ENCODE data around the gene LPO.

LPO gene

DNA sequence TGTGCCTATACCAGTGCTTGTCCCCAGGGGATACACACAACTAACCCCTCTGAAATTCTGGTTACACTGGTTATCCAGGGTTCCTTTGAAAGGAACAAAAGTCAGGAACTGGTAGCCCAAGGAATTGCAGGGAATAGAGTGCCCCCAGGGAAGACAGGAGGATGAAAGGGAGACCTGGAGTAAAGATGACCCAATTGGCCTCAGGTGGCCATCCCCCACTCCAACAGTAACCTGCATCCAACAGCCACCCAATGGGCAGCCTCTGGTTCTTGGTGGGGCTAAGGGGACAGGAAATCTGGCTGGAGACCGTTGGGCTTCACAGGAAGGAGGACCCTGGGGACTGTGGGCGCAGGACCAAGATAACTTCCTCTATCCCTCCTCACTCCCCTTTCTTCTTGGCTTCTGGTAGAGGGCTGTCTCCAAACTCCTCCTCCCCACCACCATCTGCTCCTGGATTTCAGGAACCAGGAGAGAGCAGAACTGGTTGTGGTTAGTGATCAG, 43.2 kb downstream of the LPO start:
- no peak overlapping the region for H3K4me3 ChIP-seq (replicated peaks; ENCODE audit: low read depth, low read length)
- TF ChIP-seq, protein P1, sequence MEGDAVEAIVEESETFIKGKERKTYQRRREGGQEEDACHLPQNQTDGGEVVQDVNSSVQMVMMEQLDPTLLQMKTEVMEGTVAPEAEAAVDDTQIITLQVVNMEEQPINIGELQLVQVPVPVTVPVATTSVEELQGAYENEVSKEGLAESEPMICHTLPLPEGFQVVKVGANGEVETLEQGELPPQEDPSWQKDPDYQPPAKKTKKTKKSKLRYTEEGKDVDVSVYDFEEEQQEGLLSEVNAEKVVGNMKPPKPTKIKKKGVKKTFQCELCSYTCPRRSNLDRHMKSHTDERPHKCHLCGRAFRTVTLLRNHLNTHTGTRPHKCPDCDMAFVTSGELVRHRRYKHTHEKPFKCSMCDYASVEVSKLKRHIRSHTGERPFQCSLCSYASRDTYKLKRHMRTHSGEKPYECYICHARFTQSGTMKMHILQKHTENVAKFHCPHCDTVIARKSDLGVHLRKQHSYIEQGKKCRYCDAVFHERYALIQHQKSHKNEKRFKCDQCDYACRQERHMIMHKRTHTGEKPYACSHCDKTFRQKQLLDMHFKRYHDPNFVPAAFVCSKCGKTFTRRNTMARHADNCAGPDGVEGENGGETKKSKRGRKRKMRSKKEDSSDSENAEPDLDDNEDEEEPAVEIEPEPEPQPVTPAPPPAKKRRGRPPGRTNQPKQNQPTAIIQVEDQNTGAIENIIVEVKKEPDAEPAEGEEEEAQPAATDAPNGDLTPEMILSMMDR (IDR thresholded peaks at IDR 0.05; ENCODE audit: low read length, missing control alignments) = no peak
- no peak for DNase-seq (ENCODE audit: low read depth)

DNA sequence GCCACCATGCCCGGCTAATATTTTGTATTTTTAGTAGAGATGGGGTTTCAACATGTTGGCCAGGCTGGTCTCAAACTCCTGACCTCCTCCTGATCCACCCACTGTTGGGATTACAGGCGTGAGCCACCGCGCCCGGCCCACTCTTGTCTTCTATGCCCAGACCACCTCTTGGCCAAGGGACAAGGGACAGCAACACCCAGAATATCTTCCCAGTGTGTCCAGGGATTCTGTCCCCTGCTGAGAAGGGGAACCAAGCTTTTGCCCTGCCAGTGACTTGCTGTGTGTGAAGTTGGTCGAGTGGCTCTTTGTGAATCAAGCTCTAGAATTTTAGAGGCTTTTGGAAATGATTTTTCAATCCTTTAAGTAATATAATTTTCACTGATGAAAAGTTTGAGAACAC, 44.1 kb downstream of the LPO start:
- no peak for DNase-seq (ENCODE audit: low read depth)
- H3K4me3 ChIP-seq (replicated peaks; ENCODE audit: low read depth, low read length) = no peak overlapping the region
- TF ChIP-seq, protein P1 (IDR thresholded peaks at IDR 0.05; ENCODE audit: low read length, missing control alignments) = no peak

DNA sequence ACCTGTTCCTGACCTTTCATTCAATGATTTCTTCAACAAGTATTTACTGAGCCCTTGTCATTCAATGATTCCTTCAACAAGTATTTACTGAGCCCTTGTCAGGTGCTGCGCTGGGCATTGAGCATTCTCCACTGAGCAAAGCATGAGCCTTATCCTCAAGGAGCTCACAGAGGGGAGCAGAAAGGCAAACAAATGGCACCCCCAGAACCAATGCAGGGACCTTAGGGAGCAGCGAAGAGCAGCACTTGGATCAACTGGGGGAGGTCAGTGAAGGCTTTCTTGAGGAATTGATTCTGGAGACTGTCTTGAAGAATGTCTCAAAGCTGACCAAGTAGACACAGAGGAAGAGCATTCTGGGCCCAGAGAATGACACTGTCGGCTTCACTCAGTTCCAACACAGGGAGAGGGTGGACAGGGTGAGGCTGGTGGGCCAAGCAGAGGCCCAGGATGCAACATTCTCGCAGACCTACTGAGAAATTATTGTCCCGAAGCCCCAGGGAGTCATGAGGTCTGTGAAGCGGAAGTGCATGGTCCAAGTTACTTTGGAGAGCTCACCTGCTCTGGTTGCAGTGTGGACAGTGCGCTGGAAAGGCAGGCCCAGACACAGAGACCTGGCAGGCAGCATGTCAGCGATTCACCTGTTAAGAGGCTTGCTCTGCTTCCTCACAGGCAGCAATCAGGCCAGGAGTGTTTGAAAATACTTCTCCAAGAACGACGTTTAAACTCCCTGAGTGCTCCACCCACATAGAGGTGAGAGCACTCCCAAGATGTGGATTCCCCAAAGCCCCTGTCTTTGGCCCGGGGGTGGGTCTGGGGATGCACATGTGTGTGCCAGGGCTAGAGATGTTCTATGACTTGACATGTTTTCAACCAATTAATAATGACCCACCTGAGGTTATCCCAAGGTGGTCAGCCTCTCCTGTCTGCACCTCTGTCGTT, 45.6 kb downstream of the LPO start:
- no peak overlapping the region for H3K4me3 ChIP-seq (replicated peaks; ENCODE audit: low read depth, low read length)
- TF ChIP-seq, protein P1 (IDR thresholded peaks at IDR 0.05; ENCODE audit: low read length, missing control alignments) = no peak
- DNase-seq (ENCODE audit: low read depth) = no peak

DNA sequence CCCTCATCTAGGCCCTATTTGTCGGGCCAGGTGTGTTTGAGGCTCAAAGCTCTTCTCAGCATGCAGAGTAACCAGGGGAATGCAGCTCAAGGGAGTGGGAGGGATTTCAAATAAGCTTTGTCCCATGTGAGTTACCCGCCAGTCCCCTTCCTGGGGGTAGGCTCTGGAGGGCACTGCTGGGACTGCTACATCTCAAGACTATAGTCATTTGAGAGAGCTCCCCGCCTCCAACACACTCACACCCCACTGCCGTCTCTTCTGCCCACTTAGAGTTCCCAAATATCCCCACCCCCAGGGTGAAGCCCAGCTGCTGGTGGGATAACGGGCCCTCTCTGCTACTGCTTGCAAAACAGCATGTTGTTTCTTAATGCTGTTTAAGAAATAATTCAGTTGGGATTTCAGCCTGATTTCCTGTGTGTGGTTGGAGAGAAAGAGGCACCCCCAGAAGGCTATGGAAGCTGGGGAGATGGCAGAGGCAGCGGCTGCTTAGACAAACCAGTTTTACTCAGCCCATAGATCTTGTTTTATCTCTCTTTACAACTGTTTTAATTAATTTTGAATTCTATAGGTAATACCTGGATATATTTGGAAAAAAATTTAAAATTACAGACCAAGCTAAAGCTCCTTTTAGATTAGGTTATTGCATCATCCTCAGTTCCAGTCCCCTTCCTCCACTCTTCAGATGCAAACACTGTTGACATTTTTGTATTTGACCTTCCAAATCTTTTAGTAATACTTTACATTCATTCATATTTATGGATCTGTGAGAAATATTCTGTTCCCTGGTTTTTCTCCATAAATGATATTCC, 46.4 kb downstream of the LPO start:
- TF ChIP-seq, protein P1 (IDR thresholded peaks at IDR 0.05; ENCODE audit: low read length, missing control alignments) = no peak
- no peak for DNase-seq (ENCODE audit: low read depth)
- H3K4me3 ChIP-seq (replicated peaks; ENCODE audit: low read depth, low read length) = no peak overlapping the region

DNA sequence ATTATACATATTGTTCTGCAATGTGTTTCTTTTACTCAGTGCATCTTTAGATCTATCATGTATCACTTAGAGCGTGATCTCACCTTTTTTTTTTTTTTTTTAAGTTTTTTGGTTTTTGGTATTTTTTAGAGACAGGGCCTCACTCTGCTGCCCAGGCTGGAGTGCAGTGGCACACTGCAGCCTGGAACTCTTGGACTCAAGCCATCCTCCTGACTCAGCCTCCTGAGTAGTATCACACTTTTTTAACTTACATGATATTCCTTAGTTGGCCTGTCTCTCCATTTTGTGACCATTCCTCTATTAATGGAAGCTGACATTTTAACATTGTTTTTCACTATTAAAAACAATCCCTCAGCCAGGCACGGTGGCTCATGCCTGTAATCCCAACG, 47.0 kb downstream of the LPO start:
- TF ChIP-seq, protein P1 (IDR thresholded peaks at IDR 0.05; ENCODE audit: low read length, missing control alignments) = no peak
- DNase-seq (ENCODE audit: low read depth) = peak; percentile 11
- H3K4me3 ChIP-seq (replicated peaks; ENCODE audit: low read depth, low read length) = no peak overlapping the region

DNA sequence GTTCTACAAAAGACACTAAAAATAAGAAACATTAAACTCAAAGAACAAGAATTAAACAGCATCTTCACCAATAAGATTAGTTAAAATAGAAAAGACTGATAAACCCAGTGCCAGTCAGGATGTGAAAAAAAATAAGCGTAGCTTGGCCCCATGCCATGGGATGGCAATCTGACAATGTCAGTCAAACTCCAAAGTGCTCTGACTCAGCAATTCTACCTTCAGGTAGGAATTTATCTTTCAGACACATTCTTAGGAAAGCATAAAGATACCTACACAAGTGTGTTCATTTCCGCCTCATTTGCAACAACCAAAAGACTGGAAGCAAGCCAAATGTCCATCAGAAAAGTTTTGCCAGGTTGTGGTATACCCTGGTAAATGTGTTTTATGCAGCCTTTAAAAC, 51.5 kb downstream of the LPO start:
- no peak for DNase-seq (ENCODE audit: low read depth)
- no peak overlapping the region for H3K4me3 ChIP-seq (replicated peaks; ENCODE audit: low read depth, low read length)
- TF ChIP-seq, protein P1 (IDR thresholded peaks at IDR 0.05; ENCODE audit: low read length, missing control alignments) = no peak
